Thyroid gland (tissue), 4 donors: Measurements from ENCODE around the gene HOXA3. TPM values are rescaled to one million over a fixed set of nuclear protein-coding genes. Genes with fewer than 3 reads are reported as not detected.

Source experiments
- DNase-seq, 2 donors: peaks; one replicate each; pipeline ENCODE4 v3.0.0-alpha.2; 2019
- H3K27ac ChIP-seq, 3 donors: fragments of 200-600 bp; sonication (generic); 1 replicate in 2 of 3; 2 replicates in 1 of 3; pipeline ENCODE4 v1.5.1; 2016 to 2019; ENCODE audit warnings: mild to moderate bottlenecking in 1 of 3, moderate library complexity in 1 of 3
- H3K27me3 ChIP-seq: fragments of 200-600 bp; sonication (generic); one replicate; pipeline ENCODE4 v1.5.1; 2019
- H3K36me3 ChIP-seq, 2 donors: fragments of 200-600 bp; sonication (generic); one replicate each; pipeline ENCODE4 v1.5.1; 2016 to 2019
- H3K4me1 ChIP-seq, 2 donors: fragments of 200-600 bp; sonication (generic); one replicate each; pipeline ENCODE4 v1.5.1; 2017 to 2019
- H3K4me3 ChIP-seq, 3 donors: fragments of 200-600 bp; sonication (generic); replicated peaks in 1 of 3; 1 replicate in 2 of 3; 2 replicates in 1 of 3; pipeline ENCODE4 v1.5.1; 2016; ENCODE audit warnings: mild to moderate bottlenecking in 1 of 3
- H3K9me3 ChIP-seq: fragments of 200-600 bp; sonication (generic); one replicate; pipeline ENCODE4 v1.5.1; 2017
- CTCF ChIP-seq, 6 experiments: fragments of 200-600 bp in 3 of 6; fragments of 450-650 bp in 3 of 6; sonication (generic) in 3 of 6; IDR thresholded peaks; one replicate each; pipeline ENCODE4 v1.5.1; 2016 to 2019; ENCODE audit warnings: antibody characterized with exemption in 6 of 6, mild to moderate bottlenecking in 2 of 6, inconsistent platforms in 1 of 6, moderate library complexity in 1 of 6
- POLR2A ChIP-seq, 2 donors: fragments of 450-650 bp; IDR thresholded peaks; one replicate each; pipeline ENCODE4 v1.6.1; 2017; ENCODE audit warnings: antibody characterized with exemption in 2 of 2, mild to moderate bottlenecking in 2 of 2, moderate library complexity in 1 of 2
- WGBS, 2 donors: methylation state at CpG; one replicate each; pipeline ENCODE4 v1.1.5; 2017; 5-methylcytosine and 5-hydroxymethylcytosine counted together
- intact Hi-C: fragments of 100-400 bp; cut with DNase I; formaldehyde crosslinking; loops from one replicate; pipeline ENCODE4 v1.15.1; 2023
- total RNA-seq, 4 donors: library from RNA; depleted of rRNA; stranded (reverse); fragments of >200 nt; gene quantifications; one replicate each; pipeline ENCODE4 v1.2.3, GENCODE V29; 2016

HOXA3 gene
- total RNA-seq, 4 donors from 2014 or later = 0.94 to 6.1 (median 1.9) TPM

DNA sequence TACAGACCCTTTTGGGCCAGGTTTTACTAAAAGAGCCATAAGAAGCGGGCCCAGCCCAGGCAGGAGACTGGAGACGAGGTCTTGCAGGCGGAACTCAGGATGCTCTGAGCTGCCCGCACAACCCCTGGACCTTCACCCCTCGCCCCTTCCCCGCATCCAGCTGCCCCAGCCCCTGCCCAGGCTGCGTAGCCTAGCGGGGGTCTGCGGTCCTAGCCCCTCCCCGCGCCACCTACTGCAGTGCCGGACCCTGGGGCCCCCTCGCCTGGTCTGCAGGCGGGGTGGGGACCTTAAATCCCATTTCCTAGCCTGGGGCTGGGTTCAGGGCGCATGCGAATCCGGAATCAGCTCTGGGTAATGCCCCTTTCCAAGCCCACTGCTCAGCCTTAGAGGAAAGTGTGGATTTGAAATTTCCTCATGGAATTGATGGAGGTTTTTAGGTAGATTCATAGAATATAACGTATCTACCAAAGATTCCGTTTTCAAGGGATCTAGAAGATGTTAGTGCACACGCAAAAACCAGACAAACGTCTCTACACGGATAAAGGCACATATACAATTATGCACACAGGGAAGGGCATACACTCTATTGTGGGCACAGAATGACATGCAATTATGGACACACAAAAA is 546 bp upstream of the HOXA3 start:
- Histone ChIP-seq H3K36me3 (no peaks in the 10 kb centered on the region), H3K27me3 (peaks cover 88% of the 10 kb centered on the region), H3K9me3 (no peaks in the 10 kb centered on the region), H3K4me3 (no peak overlapping the region), H3K4me1 (peaks cover 19 to 37% of the 10 kb centered on the region in 2 donors), H3K27ac (peak overlapping the region in 1 of 3 donors; percentile 0)
- WGBS, 2 donors = 18% methylated on average over 15 of the region's 22 CpGs
- TF ChIP-seq CTCF (IDR thresholded peaks at IDR 0.05) = no peak
- TF ChIP-seq POLR2A (IDR thresholded peaks at IDR 0.05) = no peak
- intact Hi-C loops = loop anchor here (5.0 kb wide), 1 partner anchor 286 kb away; no protein-coding TSS in a partner anchor
- DNase-seq = no peak

DNA sequence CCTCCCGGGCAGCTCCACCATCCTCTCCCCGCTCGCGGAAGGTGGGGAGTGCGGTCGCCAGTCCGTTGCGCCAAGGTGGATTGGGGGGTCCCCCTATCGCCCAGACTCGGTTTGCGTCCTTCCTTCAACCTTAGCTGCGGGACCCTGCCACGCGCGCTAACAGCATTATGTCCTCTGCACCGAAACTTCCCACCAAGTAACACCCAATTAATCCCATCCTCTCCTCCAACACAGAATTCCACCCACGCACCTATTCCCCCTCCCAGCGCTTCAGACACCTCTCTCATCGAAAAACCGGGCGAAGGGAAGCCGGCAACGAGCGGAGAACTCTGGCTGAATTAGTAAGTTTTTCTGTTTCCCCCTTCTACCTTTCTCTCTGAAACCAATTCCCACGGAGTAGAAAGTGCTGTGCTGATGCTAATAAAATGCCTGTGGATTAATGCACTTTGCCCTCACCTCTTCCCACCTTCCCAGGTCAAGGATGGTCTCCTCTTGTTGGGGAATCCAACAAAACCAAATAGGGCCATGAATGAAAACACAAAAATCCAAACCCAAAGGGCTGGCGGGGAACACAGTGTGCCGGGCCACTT is 947 bp downstream of the HOXA3 start:
- WGBS, 2 donors = 5 to 12% methylated on average over 17 to 27 of the region's 27 CpGs
- no peak for DNase-seq
- intact Hi-C loops = loop anchor here (5.0 kb wide), 1 partner anchor 284 kb away; no protein-coding TSS in a partner anchor
- Histone ChIP-seq H3K4me3 (no peak overlapping the region), H3K27ac (no peak overlapping the region), H3K36me3 (no peaks in the 10 kb centered on the region), H3K4me1 (peaks cover 21 to 39% of the 10 kb centered on the region in 2 donors), H3K27me3 (peaks cover 93% of the 10 kb centered on the region), H3K9me3 (no peaks in the 10 kb centered on the region)
- TF ChIP-seq POLR2A (IDR thresholded peaks at IDR 0.05) (no peak), CTCF (IDR thresholded peaks at IDR 0.05) (no peak)

GRCh38 chr7:27150568-27151340 is 1.6 kb downstream of the HOXA3 start:
- H3K27ac ChIP-seq = no peak overlapping the region
- 1 to 3% methylated on average over 33 to 37 of the region's 58 CpGs for WGBS, 2 donors
- intact Hi-C loops = loop anchor here (5.0 kb wide), 1 partner anchor 283 kb away; no protein-coding TSS in a partner anchor
- H3K36me3 ChIP-seq = no peaks in the 10 kb centered on the region
- H3K27me3 ChIP-seq = peaks cover 91% of the 10 kb centered on the region
- peak; percentile 40 to 90 (median 64) for TF ChIP-seq CTCF (IDR thresholded peaks at IDR 0.05)
- TF ChIP-seq POLR2A (IDR thresholded peaks at IDR 0.05) = peak in 1 of 2 donors; percentile 13
- H3K9me3 ChIP-seq = no peaks in the 10 kb centered on the region
- H3K4me3 ChIP-seq = peak overlapping the region in 1 of 3 donors; percentile 23
- H3K4me1 ChIP-seq = peaks cover 21 to 32% of the 10 kb centered on the region in 2 donors
- DNase-seq = peak; percentile 63 to 64

GRCh38 chr7:27149842-27150567 is 2.4 kb downstream of the HOXA3 start:
- TF ChIP-seq CTCF (IDR thresholded peaks at IDR 0.05) (no peak), POLR2A (IDR thresholded peaks at IDR 0.05) (no peak)
- peaks cover 18 to 27% of the 10 kb centered on the region in 2 donors for H3K4me1 ChIP-seq
- WGBS, 2 donors = 33 to 36% methylated on average over 11 to 13 of the region's 13 CpGs
- intact Hi-C loops = loop anchor here (5.0 kb wide), 1 partner anchor 283 kb away; no protein-coding TSS in a partner anchor
- H3K27ac ChIP-seq = no peak overlapping the region
- no peak for DNase-seq
- H3K27me3 ChIP-seq = peaks cover 91% of the 10 kb centered on the region
- H3K9me3 ChIP-seq = no peaks in the 10 kb centered on the region
- H3K4me3 ChIP-seq = peak overlapping the region in 1 of 3 donors; percentile 23
- H3K36me3 ChIP-seq = no peaks in the 10 kb centered on the region
